GM12878 (cell line): Measurements from ENCODE around the gene ARFRP1. TPM values are rescaled to one million over a fixed set of nuclear protein-coding genes. Genes with fewer than 3 reads are reported as not detected.

ENCODE experiments used
- BHLHE40 ChIP-seq, 2 experiments: fragments of 450-650 bp in 1 of 2; IDR thresholded peaks; 2 replicates each; pipeline ENCODE4 v1.6.1; 2011 to 2017; ENCODE audit warnings: low read depth in 2 of 2, borderline replicate concordance in 1 of 2, improper control_type of control experiment in 1 of 2, low read length in 1 of 2, mild to moderate bottlenecking in 1 of 2
- BRCA1 ChIP-seq: IDR thresholded peaks from 2 replicates; pipeline ENCODE4 v1.6.1; 2011; ENCODE audit warnings: low read depth, low read length, improper control_type of control experiment
- DPF2 ChIP-seq: fragments of 450-650 bp; IDR thresholded peaks from 2 replicates; pipeline ENCODE4 v1.6.1; 2017; ENCODE audit warnings: mild to moderate bottlenecking
- EGR1 ChIP-seq, 2 experiments: IDR thresholded peaks; 1 replicate in 1 of 2; 2 replicates in 1 of 2; pipeline ENCODE4 v1.6.1; 2011 to 2012; ENCODE audit warnings: low read depth in 2 of 2, low read length in 2 of 2, borderline replicate concordance in 1 of 2, mild to moderate bottlenecking in 1 of 2, moderate library complexity in 1 of 2
- ESRRA ChIP-seq: IDR thresholded peaks from 2 replicates; pipeline ENCODE4 v1.6.1; 2012; ENCODE audit warnings: mild to moderate bottlenecking, low read length, improper control_type of control experiment
- GATAD2B ChIP-seq: fragments of 450-650 bp; conservative IDR thresholded peaks from 2 replicates; pipeline ENCODE4 v1.6.1; 2017; ENCODE audit warnings: low read depth, mild to moderate bottlenecking, moderate library complexity
- LARP7 ChIP-seq: fragments of 450-650 bp; IDR thresholded peaks from 2 replicates; pipeline ENCODE4 v1.6.1; 2017; ENCODE audit warnings: mild to moderate bottlenecking
- MEF2A ChIP-seq: IDR thresholded peaks from 2 replicates; pipeline ENCODE4 v1.6.1; 2011; ENCODE audit warnings: low read depth, mild to moderate bottlenecking, low read length, moderate library complexity; ENCODE audit not compliant: insufficient read depth
- MXI1 ChIP-seq: fragments of 150-350 bp; IDR thresholded peaks from 2 replicates; pipeline ENCODE4 v1.6.1; 2011; ENCODE audit warnings: low read depth, mild to moderate bottlenecking, inconsistent platforms, low read length, improper control_type of control experiment
- NFIC ChIP-seq: IDR thresholded peaks from 2 replicates; pipeline ENCODE4 v1.6.1; 2012; ENCODE audit warnings: low read depth, mild to moderate bottlenecking, inconsistent platforms, low read length, moderate library complexity
- NR2F1 ChIP-seq: fragments of 450-650 bp; conservative IDR thresholded peaks from 2 replicates; pipeline ENCODE4 v1.6.1; 2017; ENCODE audit warnings: mild to moderate bottlenecking
- NRF1 ChIP-seq: conservative IDR thresholded peaks from 2 replicates; pipeline ENCODE4 v1.6.1; 2011; ENCODE audit warnings: mild to moderate bottlenecking, low read depth, low read length, improper control_type of control experiment
- RCOR1 ChIP-seq: conservative IDR thresholded peaks from 2 replicates; pipeline ENCODE4 v1.6.1; 2012; ENCODE audit warnings: low read depth, low read length, improper control_type of control experiment
- SMARCA5 ChIP-seq: fragments of 450-650 bp; IDR thresholded peaks from 2 replicates; pipeline ENCODE4 v1.6.1; 2017; ENCODE audit warnings: mild to moderate bottlenecking
- SP1 ChIP-seq: IDR thresholded peaks from one replicate; pipeline ENCODE4 v1.6.1; 2011; ENCODE audit warnings: low read depth, low read length
- SUZ12 ChIP-seq: fragments of 200-600 bp; sonication (generic); IDR thresholded peaks from one replicate; pipeline ENCODE4 v1.6.1; 2018; ENCODE audit warnings: antibody characterized with exemption, mild to moderate bottlenecking; ENCODE audit not compliant: unreplicated experiment
- WRNIP1 ChIP-seq: IDR thresholded peaks from 2 replicates; pipeline ENCODE4 v1.6.1; 2011; ENCODE audit warnings: low read depth, low read length, improper control_type of control experiment, borderline replicate concordance
- ZSCAN29 ChIP-seq: fragments of 450-650 bp; IDR thresholded peaks from 2 replicates; pipeline ENCODE4 v1.6.1; 2017; ENCODE audit warnings: mild to moderate bottlenecking, moderate library complexity
- polyA plus RNA-seq, 11 experiments: library from polyadenylated mRNA; depleted of rRNA in 4 of 11; unstranded in 6 of 11; stranded (reverse) in 5 of 11; fragments of >200 nt; fragmentation: Nextera tagmentation in 4 of 11; fragmentation: Illumina TruSeq in 1 of 11; extraction: Ambion mirVana in 4 of 11; extraction: Trizol in 1 of 11; gene quantifications; 1 replicate in 1 of 11; 2 replicates in 10 of 11; pipeline versions ENCODE4 v1.2.1 to v1.2.3, GENCODE V29; 2011 to 2016; ENCODE audit warnings: inconsistent platforms in 2 of 11, missing spikeins in 2 of 11, low read depth in 1 of 11
- total RNA-seq, 4 experiments: library from RNA; depleted of rRNA in 3 of 4; stranded (reverse); fragments of >200 nt in 3 of 4; fragmentation: Illumina TruSeq in 1 of 4; extraction: Trizol in 1 of 4; gene quantifications; 2 replicates each; pipeline versions ENCODE4 v1.2.1 to v1.2.3, GENCODE V29; 2013 to 2021
- TF ChIP-seq, protein P1 (sequence below): IDR thresholded peaks from 2 replicates; pipeline ENCODE4 v1.6.1; 2011; ENCODE audit warnings: low read depth, mild to moderate bottlenecking, low read length, moderate library complexity, borderline replicate concordance; ENCODE audit errors: extremely low read depth
- TF ChIP-seq, protein P2 (sequence below): fragments of 450-650 bp; IDR thresholded peaks from 2 replicates; pipeline ENCODE4 v1.6.1; 2017; ENCODE audit warnings: mild to moderate bottlenecking, low read depth, inconsistent platforms; ENCODE audit not compliant: poor library complexity, severe bottlenecking
- TF ChIP-seq, protein P3 (sequence below): IDR thresholded peaks from 2 replicates; pipeline ENCODE4 v1.6.1; 2012; ENCODE audit warnings: low read depth, low read length, improper control_type of control experiment
- TF ChIP-seq, protein P4 (sequence below): IDR thresholded peaks from 2 replicates; pipeline ENCODE4 v1.6.1; 2012; ENCODE audit warnings: low read depth, low read length, improper control_type of control experiment
- TF ChIP-seq, protein P5 (sequence below): fragments of 450-650 bp; IDR thresholded peaks from 2 replicates; pipeline ENCODE4 v1.6.1; 2018; ENCODE audit warnings: mild to moderate bottlenecking, low read depth, moderate library complexity; ENCODE audit not compliant: partially characterized antibody

ARFRP1 gene
- total and polyA plus RNA-seq, 10 of the 15 experiments (the other 5 are each of a cell fraction or from before 2014, with no cell fraction given) = 0.37 to 71.7 (median 34.6) TPM

DNA sequence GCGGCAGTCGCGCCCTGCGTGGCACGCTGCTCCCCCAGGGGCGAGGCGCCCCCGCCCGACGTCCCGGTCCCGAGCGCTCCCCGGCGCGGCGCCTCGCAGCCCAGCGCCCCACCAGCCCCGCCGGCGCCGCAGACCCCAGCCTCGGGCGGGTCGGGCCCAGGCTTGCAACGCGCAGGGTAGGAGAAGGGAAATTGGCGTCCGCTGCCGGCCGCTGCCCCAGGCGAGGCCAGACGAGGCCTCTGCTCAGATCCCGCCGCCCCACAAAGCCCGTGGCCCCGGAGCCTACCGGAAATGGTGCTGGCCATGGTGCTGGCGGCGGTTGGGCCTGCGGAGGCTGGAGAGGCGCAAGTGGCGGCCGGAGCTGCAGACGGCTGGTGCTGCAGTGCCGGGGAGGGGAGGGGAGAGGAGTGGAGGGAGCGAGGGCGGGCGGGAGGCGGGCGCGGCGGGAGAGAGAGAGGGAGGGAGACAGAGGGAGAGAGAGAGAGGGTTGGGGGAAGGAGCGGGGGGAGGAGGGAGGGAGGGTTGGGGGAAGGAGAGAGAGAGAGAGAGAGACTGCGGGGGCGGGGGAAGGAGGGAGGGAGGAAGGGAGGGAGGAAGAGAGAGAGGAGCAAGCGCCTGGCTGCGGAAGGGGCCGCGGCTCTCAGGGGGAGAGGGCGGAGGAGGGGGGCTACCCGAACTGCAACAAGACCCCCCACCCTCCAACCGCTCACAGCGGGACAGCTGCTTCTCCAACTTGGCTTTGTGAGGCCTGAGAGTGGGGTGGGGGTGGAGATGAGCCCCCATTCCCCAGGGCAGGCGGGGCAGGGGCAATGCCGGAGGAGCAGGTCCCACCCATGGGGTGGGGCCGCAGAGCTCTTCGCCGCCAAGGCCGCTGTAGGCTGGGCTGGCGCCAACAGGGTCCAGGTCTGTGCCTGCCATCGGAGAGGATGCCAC lies 54.5 kb downstream of the ARFRP1 start, which contains the start of gene STMN3 (continued):
- TF ChIP-seq EGR1 (IDR thresholded peaks at IDR 0.05; ENCODE audit: borderline replicate concordance in 1 of 2, low read depth in 2 of 2, low read length in 2 of 2) (peak in 1 of 2 experiments; percentile 79; a peak in 1 of 3 replicates), MXI1 (peak; percentile 74), NFIC (no peak), ESRRA (no peak), LARP7 (peak; percentile 76; the same call in 1 of the 2 replicates), SP1 (no peak), NR2F1 (no peak), DPF2 (0 out of 2 replicates have a peak, but pooled peaks have one; percentile 18), NRF1 (no peak), BHLHE40 (IDR thresholded peaks at IDR 0.05; ENCODE audit: borderline replicate concordance in 1 of 2, low read depth in 2 of 2, low read length in 1 of 2) (0 out of 4 replicates have a peak, but pooled peaks of 1 of the 2 experiments have one; percentile 37), MEF2A (no peak), BRCA1 (no peak), SUZ12 (peak; percentile 94), ZSCAN29 (no peak), SMARCA5 (no peak), RCOR1 (0 out of 2 replicates have a peak, but pooled peaks have one; percentile 43), GATAD2B (0 out of 2 replicates have a peak, but pooled peaks have one; percentile 49), WRNIP1 (no peak)
- TF ChIP-seq, protein P1, sequence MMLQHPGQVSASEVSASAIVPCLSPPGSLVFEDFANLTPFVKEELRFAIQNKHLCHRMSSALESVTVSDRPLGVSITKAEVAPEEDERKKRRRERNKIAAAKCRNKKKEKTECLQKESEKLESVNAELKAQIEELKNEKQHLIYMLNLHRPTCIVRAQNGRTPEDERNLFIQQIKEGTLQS = no peak
- TF ChIP-seq, protein P2, sequence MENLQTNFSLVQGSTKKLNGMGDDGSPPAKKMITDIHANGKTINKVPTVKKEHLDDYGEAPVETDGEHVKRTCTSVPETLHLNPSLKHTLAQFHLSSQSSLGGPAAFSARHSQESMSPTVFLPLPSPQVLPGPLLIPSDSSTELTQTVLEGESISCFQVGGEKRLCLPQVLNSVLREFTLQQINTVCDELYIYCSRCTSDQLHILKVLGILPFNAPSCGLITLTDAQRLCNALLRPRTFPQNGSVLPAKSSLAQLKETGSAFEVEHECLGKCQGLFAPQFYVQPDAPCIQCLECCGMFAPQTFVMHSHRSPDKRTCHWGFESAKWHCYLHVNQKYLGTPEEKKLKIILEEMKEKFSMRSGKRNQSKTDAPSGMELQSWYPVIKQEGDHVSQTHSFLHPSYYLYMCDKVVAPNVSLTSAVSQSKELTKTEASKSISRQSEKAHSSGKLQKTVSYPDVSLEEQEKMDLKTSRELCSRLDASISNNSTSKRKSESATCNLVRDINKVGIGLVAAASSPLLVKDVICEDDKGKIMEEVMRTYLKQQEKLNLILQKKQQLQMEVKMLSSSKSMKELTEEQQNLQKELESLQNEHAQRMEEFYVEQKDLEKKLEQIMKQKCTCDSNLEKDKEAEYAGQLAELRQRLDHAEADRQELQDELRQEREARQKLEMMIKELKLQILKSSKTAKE = no peak
- TF ChIP-seq, protein P3, sequence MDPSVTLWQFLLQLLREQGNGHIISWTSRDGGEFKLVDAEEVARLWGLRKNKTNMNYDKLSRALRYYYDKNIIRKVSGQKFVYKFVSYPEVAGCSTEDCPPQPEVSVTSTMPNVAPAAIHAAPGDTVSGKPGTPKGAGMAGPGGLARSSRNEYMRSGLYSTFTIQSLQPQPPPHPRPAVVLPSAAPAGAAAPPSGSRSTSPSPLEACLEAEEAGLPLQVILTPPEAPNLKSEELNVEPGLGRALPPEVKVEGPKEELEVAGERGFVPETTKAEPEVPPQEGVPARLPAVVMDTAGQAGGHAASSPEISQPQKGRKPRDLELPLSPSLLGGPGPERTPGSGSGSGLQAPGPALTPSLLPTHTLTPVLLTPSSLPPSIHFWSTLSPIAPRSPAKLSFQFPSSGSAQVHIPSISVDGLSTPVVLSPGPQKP = peak; percentile 80
- TF ChIP-seq, protein P4, sequence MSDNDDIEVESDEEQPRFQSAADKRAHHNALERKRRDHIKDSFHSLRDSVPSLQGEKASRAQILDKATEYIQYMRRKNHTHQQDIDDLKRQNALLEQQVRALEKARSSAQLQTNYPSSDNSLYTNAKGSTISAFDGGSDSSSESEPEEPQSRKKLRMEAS = peak; percentile 29; the same call in 1 of the 2 replicates
- TF ChIP-seq, protein P5, sequence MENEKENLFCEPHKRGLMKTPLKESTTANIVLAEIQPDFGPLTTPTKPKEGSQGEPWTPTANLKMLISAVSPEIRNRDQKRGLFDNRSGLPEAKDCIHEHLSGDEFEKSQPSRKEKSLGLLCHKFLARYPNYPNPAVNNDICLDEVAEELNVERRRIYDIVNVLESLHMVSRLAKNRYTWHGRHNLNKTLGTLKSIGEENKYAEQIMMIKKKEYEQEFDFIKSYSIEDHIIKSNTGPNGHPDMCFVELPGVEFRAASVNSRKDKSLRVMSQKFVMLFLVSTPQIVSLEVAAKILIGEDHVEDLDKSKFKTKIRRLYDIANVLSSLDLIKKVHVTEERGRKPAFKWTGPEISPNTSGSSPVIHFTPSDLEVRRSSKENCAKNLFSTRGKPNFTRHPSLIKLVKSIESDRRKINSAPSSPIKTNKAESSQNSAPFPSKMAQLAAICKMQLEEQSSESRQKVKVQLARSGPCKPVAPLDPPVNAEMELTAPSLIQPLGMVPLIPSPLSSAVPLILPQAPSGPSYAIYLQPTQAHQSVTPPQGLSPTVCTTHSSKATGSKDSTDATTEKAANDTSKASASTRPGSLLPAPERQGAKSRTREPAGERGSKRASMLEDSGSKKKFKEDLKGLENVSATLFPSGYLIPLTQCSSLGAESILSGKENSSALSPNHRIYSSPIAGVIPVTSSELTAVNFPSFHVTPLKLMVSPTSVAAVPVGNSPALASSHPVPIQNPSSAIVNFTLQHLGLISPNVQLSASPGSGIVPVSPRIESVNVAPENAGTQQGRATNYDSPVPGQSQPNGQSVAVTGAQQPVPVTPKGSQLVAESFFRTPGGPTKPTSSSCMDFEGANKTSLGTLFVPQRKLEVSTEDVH = no peak
